DND-41 (cell line): ENCODE results near the gene SPTY2D1.

Experiments used
- ATAC-seq: fragments of 200-7000 bp; cut with Tn5 transposase; 3 replicates; pipeline ENCODE4 v1.9.1; 2021; ENCODE audit warnings: low read depth; ENCODE audit not compliant: insufficient read depth
- DNase-seq: peaks from one replicate; pipeline ENCODE4 v3.0.0-alpha.2; 2020
- H2AFZ ChIP-seq: 2 replicates; pipeline ENCODE4 v1.6.0; 2012; ENCODE audit warnings: low read depth, low read length
- H3K27ac ChIP-seq: 2 replicates; pipeline ENCODE4 v1.5.1; 2012; ENCODE audit warnings: low read length, inconsistent platforms
- H3K27me3 ChIP-seq: fragments of 200-600 bp; sonication (generic); 2 replicates; pipeline ENCODE4 v1.6.0; 2012; ENCODE audit warnings: low read length, mild to moderate bottlenecking, inconsistent platforms; ENCODE audit not compliant: insufficient read depth, poor library complexity
- H3K36me3 ChIP-seq: 2 replicates; pipeline ENCODE4 v1.5.1; 2012; ENCODE audit warnings: low read length, inconsistent platforms; ENCODE audit not compliant: insufficient read depth
- H3K4me1 ChIP-seq: 2 replicates; pipeline ENCODE4 v1.5.1; 2012; ENCODE audit warnings: mild to moderate bottlenecking, low read length; ENCODE audit not compliant: insufficient read depth
- H3K4me2 ChIP-seq: 2 replicates; pipeline ENCODE4 v1.6.0; 2012; ENCODE audit warnings: mild to moderate bottlenecking, moderate library complexity, low read length, inconsistent platforms; ENCODE audit not compliant: insufficient read depth
- H3K4me3 ChIP-seq, 2 experiments: fragments of 200-600 bp in 1 of 2; shearing (Covaris generic) in 1 of 2; 2 replicates each; pipeline ENCODE4 v1.5.1; 2012 to 2016; ENCODE audit warnings: inconsistent platforms in 2 of 2, low read length in 2 of 2, mild to moderate bottlenecking in 2 of 2, low read depth in 1 of 2, moderate library complexity in 1 of 2
- H3K79me2 ChIP-seq: 2 replicates; pipeline ENCODE4 v1.6.0; 2012; ENCODE audit warnings: low read length, inconsistent platforms; ENCODE audit not compliant: insufficient read depth
- H3K9ac ChIP-seq: 2 replicates; pipeline ENCODE4 v1.6.0; 2012; ENCODE audit warnings: low read depth, mild to moderate bottlenecking, inconsistent platforms, low read length, moderate library complexity
- H3K9me3 ChIP-seq: 2 replicates; pipeline ENCODE4 v1.5.1; 2012; ENCODE audit warnings: low read length, moderate library complexity, mild to moderate bottlenecking, inconsistent platforms; ENCODE audit not compliant: insufficient read depth, severe bottlenecking
- H4K20me1 ChIP-seq: 2 replicates; pipeline ENCODE4 v1.6.0; 2012; ENCODE audit warnings: low read length; ENCODE audit not compliant: insufficient read depth
- CTCF ChIP-seq: IDR thresholded peaks from 2 replicates; pipeline ENCODE4 v1.5.1; 2012; ENCODE audit warnings: borderline replicate concordance, low read length, moderate library complexity, mild to moderate bottlenecking; ENCODE audit not compliant: poor library complexity, severe bottlenecking; ENCODE audit errors: extremely low read depth
- EZH2 ChIP-seq: IDR thresholded peaks from 3 replicates; pipeline ENCODE4 v1.6.1; 2012; ENCODE audit warnings: borderline replicate concordance, low read depth, mild to moderate bottlenecking, moderate library complexity, low read length, inconsistent platforms; ENCODE audit not compliant: severe bottlenecking

The SPTY2D1 gene

GRCh38 chr11:18633256-18634139, 644 bp downstream of the SPTY2D1 start:
- Histone ChIP-seq H3K36me3 (no peaks in the 10 kb centered on the region), H4K20me1 (peaks cover 22% of the 10 kb centered on the region; the same call in 1 of the 2 replicates), H3K4me1 (peaks cover 23% of the 10 kb centered on the region), H3K27ac (peak overlapping the region; percentile 87), H3K9me3 (no peaks in the 10 kb centered on the region), H3K79me2 (peaks cover 59% of the 10 kb centered on the region), H3K9ac (peak overlapping the region; percentile 80), H3K27me3 (no peaks in the 10 kb centered on the region), H2AFZ (peak overlapping the region; percentile 95), H3K4me2 (peak overlapping the region; percentile 84), H3K4me3 (peak overlapping the region; percentile 91 to 93)
- DNase-seq = peak; percentile 47
- 0 out of 3 replicates have a peak, but pooled peaks have one; percentile 8 for ATAC-seq
- TF ChIP-seq CTCF (no peak), EZH2 (no peak)

GRCh38 chr11:18632841-18633240, 1.3 kb downstream of the SPTY2D1 start:
- DNase-seq (no peak), ATAC-seq (no peak)
- Histone ChIP-seq H2AFZ (no peak overlapping the region), H3K79me2 (peaks cover 66% of the 10 kb centered on the region), H3K4me3 (peak overlapping the region; percentile 91 to 93; a peak in 3 of 4 replicates), H3K27me3 (no peaks in the 10 kb centered on the region), H3K9ac (peak overlapping the region; percentile 80), H3K9me3 (no peaks in the 10 kb centered on the region), H3K4me1 (peaks cover 23% of the 10 kb centered on the region), H3K36me3 (no peaks in the 10 kb centered on the region), H3K27ac (peak overlapping the region; percentile 87), H4K20me1 (peaks cover 22% of the 10 kb centered on the region; the same call in 1 of the 2 replicates), H3K4me2 (peak overlapping the region; percentile 84)
- no peak for TF ChIP-seq EZH2
- TF ChIP-seq CTCF = no peak

- H2AFZ ChIP-seq = no peak overlapping the region
- DNase-seq = no peak
- H3K4me1 ChIP-seq = peaks cover 8% of the 10 kb centered on the region
- H3K9ac ChIP-seq = no peak overlapping the region
- peaks cover 98% of the 10 kb centered on the region for H3K79me2 ChIP-seq
- no peaks in the 10 kb centered on the region for H3K27me3 ChIP-seq
- no peaks in the 10 kb centered on the region for H3K36me3 ChIP-seq
- H3K27ac ChIP-seq = no peak overlapping the region
- H4K20me1 ChIP-seq = peaks cover 39% of the 10 kb centered on the region; the same call in 1 of the 2 replicates
- no peak overlapping the region for H3K4me2 ChIP-seq
- TF ChIP-seq EZH2 (no peak), CTCF (no peak)
- H3K9me3 ChIP-seq = no peaks in the 10 kb centered on the region
- H3K4me3 ChIP-seq = no peak overlapping the region
- ATAC-seq = no peak
These were observed 10.0 kb downstream of the SPTY2D1 start for GRCh38 chr11:18624161-18624560.
